Measurements from ENCODE around the gene ATXN7.

Gene ATXN7

DNA sequence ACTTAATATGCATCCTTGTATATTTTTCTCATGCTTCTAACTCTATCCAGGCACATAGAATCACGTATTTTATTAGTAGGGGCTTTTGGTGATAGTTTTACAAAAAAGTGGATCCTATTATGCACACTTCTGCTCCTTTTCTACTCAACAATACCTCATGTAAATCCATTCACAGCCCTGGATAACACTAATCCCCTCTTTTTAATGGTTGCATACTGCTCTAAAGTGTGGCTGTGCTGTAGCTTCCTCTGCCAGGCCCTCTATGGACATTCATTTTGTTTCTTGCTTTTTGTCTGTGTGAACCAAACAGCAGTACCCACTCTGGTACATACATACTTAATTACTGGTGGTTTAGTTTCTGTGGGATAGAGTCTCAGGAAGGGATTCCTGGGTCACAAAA lies 99.8 kb downstream of the ATXN7 start:
- no peak for DNase-seq (ENCODE audit: low read depth in 3 of 3, low spot score in 1 of 3)

DNA sequence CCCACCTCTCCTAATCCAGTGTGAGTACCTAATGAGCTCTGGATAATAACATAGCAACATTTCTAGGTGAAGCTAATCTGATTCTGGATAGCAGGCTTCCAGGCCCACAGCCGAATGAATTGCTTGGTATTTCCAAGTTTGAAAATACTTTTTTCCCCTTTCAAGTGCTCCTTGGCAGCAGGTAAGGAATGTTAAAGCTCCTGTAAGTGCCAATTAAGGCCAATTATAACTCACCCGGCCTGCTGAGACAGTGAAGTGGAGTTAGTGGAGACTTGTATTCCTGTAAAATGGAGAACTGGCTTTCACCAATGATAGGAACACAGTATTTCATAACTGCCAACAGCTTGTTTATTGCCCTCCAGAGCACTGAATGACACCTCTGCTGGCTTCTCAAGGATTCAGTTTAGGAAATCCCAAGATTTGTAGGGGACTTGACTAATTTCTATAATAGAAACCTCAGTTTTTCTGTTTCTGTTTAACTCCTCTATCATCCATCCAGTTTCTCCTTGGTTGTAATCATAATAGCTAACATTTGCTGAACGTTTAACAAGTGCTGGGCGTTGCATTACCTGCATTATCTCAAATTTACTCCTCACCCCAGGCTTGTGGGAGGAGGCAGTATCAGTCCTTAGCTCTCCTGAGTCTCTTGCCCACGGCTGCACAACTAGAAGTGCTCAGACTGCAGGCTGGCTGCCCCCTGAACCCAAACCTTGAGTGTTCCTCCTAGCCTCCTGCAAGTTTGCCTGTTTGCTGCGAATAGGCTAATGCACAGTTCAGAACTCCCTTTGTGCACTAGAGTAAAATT lies 101.2 kb downstream of the ATXN7 start:
- DNase-seq (ENCODE audit: low read depth in 3 of 3, low spot score in 1 of 3): no peak

DNA sequence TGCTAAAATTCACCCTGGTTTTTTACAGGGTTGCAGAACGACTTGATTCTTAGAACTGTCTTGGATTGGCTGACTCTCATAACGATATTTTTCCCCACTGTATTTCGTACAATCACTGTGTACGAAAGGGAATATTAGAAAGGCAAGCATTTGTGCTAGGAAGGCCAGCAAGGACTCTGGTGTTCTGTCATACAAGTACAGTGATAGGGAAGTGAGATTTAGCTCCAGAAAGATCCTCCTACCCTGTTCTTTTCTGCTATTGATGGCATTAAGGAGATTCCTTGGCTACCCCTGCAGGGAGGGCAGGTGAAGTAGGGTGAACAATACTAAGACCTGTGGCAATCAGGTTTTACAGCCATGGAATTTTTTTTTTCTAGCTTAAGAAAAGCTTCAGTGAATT lies 102.3 kb downstream of the ATXN7 start:
- no peak for DNase-seq (ENCODE audit: low read depth in 3 of 3, low spot score in 1 of 3)

DNA sequence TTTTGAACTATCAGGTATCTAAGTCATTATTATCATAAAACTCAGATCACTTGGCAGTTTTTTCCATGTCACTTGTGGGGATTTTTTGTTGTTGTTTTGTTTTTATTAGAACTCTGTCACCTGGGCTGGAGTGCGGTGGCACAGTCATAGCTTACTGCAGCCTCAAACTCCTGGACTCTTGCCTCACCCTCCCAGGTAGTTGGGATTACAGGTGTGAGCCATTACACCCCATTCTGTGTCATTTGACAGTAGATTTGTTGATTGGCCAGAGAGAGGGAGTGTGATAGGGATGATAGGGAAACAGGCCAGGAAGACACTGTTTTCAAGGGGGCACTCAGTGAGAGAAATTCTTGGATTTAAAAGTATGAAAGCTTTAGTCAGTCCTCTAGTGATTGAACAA lies 103.2 kb downstream of the ATXN7 start:
- DNase-seq (ENCODE audit: low read depth in 3 of 3, low spot score in 1 of 3): no peak

DNA sequence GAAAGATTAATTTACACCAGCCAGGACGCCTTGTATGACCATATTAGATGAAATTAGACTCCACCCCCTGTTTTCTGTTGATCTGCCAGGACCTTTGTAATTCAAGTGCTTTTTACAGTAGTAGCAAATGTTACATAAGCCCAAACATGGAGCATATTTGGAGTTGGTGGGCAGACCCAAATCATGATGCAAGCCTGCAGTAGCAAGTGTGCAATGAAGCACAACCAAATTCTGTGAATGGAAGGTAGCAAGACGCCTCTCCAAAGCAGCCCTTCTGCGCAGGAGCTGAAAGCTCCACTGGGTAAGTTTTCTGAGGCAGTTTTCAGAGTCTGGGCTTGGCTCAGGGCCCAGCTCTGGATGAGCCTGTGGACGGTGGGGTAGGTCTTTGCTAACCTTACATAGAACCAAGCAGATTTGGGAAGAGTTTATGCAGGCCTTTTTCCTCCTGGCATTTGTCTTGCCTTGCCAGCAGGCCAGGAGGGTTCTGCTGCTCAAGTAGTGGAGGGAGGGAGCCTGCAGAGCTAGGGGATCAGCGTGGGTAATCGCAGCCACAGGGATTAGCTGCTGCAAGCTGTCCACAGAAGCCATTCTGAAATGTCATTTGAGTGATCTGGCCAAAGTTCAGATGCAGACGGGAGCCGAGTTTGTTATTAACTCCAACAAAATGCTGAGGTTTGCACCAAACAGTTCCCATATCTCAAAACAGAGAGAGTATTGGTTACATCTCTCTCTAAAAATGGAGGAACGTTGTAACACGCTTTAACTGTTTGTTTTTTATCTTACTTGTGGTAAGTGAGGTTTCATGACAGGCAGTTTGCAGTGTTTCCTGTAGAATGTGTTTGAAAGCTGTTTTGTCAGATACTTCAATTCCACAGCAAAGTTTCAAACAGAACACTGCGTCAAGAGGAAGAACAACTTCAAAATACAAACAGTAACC lies 104.3 kb downstream of the ATXN7 start:
- DNase-seq (ENCODE audit: low read depth in 3 of 3, low spot score in 1 of 3): no peak

DNA sequence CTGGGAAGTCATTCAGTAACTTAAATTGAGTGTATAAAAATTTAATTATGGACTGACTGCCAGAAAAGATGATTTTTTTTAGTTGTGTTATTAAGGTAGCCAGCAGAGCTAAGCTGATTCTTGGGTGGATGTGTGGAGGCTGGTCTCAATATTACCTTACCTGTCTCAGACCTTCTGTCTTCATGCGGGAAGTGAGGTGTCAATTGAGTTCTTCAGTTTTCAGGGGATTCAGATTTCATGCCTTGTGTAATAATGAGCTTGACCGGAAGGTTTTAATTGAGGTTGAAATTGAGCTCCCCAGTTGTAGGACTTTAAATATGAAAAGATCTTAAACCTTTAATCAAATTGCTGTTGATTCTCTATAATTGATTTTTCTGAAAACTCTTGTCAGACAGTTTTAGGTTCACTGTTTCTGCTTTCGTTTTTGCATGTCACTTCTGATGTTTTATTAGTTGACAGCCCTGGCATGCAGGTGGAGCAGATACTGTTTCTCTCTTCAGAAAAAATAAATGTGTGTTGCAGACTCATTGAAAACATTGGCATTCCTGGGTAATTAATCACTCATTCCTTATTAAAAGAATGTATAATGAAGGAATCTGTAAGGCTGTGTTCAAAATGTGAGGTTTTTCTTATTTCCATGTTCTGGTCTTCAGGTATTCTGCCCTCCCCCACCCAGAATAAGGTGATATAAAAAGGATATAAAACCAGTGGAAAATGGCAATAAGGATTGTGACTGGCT lies 105.1 kb downstream of the ATXN7 start:
- DNase-seq (ENCODE audit: low read depth in 3 of 3, low spot score in 1 of 3): no peak

DNA sequence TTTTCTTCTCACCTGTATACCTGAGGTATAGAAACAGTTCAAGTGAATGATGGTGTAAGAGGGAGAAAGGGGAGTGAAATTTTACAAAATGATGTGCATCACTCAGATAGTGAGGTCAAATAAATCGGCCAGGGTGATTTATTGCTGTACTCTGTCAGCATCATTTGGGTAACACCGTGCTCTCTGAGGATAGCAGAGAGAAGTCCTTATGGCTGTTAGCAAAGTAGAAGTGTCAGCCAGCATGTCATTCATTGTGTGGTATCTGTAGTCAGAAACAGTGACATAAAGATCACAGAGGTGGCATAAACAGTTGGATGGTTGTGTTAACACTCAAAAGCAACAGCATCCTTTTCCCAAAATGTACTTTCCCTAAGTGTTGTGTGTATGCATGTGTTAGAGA lies 106.2 kb downstream of the ATXN7 start:
- DNase-seq (ENCODE audit: low read depth in 3 of 3, low spot score in 1 of 3): no peak

DNA sequence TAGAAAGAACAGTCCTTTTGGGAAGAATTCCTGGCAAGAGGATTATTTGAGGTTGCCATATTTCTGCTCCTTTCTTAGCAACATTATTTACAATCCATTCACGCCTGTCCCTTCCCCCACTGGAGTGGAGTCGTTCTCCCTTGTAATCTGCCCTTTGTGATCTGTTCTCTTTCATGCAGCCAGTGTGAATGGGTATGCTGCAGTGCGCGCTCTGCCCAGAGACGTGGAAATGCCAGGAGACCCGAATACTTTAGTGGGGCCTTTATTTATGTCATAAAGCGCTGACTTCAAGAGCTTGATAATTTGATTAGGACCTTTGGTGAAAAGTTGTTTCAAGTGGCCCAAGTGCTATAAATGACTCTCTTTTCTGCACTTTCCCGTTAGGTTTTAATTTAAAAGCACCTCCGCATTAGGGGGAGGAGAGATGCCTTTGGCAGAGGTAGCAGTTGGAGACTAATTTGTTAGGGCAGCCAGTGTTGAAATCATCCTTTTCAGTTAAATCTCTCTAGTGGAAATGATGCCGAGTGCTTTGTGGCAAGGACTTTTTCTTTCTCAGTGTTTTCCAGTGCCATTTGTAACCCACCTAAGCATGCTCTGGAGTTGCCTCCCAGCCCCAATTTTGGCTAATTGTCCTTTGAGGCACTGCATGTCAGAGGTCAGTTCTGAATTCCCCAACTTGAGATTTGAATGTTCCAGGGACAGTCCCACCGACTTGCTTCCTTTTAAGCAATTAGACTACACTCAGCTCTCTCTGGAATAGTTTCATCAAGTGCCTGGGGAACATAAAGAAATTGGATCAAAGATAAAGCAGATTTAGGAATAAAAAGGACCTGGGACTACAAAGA lies 107.2 kb downstream of the ATXN7 start:
- no peak for DNase-seq (ENCODE audit: low read depth in 3 of 3, low spot score in 1 of 3)

DNA sequence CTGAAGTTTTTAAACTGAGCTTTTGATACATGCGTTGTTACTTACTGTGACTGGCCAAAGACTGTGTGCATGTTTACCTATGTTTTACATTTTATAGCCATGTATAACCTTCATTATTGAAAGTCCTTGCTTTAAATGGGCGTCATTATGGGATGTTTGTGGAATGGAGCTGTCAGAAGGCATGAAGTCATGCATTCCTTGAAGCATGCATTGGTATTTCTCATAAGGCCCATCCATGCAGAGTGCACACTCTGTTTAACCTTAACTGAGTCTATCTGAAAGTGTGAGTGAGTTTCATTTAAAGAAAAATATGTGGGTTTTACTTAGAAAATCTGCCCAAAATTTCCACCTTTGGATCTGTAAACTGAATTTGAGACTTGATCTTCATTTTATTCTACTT lies 108.5 kb downstream of the ATXN7 start:
- no peak for DNase-seq (ENCODE audit: low read depth in 3 of 3, low spot score in 1 of 3)

DNA sequence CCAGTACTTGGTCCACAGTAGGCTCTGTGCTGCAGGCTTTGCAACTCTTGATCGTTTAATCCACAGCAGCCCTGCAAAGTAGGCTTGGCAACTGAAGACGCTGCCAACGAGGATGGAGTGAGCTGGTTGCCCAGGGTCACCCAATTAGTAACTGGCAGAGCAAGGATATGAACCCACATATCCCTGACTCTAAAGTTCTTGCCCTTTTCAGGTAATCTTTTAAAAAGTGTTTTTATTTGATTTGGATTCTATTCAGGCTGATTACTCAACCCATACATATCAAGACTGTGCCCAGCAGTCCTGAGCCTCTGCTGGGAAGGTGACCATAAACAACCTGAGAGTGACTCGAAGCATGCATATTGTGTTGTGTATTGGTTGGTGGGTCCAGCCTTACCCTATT lies 109.3 kb downstream of the ATXN7 start:
- no peak for DNase-seq (ENCODE audit: low read depth in 3 of 3, low spot score in 1 of 3)

DNA sequence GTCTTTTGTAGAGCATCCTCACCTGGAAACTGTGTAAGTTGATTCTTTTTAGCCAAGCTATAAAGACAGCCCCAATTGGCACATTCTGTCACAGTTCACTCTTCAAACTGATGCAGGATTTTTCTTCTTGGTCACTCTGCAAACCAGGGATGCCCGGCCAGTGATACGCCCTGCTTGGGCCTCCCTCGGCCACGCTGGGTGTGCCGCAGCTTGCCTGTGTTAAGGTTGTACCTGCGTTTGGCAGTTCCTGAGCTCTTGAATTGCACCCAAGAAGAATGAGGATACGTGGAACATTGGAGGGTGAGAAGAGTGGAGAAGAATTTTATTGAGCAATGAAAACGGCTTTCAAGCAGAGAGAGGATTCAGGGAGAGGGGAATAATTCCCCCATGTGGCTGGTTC lies 109.7 kb downstream of the ATXN7 start:
- no peak for DNase-seq (ENCODE audit: low read depth in 3 of 3, low spot score in 1 of 3)

DNA sequence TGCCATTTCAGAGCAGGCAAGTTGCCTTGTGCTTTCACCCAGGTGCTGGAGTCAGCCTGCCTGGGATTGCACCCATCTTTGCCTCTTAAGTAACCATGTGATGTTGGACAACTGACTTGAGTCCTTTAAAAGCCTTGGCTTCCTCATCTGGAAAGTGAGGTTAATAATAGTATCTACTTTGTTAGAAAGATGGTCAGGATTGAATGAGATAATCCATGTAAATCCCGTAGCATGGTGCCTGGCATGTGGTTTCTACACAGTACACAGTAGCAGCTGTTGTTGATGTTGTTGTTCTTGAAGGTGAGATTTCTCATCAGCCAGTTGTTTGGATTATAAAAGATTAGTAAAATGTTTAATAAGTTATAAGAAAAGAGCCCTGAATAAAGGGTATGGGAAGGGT lies 110.8 kb downstream of the ATXN7 start:
- DNase-seq (ENCODE audit: low read depth in 3 of 3, low spot score in 1 of 3): no peak

DNA sequence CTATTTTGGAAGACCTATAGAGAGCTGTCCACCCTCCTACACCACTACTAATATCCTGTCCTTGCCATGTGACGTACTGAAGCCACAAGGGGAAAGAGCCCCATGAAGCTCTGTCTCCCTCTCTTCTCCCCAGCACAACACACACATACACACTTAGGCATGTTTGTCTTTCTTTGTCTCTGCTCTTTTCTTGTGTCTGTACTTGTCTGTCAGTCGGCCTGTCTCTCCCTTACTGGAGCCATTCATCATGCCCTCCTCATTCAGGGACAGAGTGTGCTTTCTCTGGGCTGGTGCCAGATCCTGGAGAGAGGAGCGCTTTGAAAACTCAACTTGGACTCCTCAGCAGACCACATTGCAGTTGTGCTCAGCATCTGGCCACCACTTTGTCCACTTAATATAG lies 112.1 kb downstream of the ATXN7 start:
- no peak for DNase-seq (ENCODE audit: low read depth in 3 of 3, low spot score in 1 of 3)

DNA sequence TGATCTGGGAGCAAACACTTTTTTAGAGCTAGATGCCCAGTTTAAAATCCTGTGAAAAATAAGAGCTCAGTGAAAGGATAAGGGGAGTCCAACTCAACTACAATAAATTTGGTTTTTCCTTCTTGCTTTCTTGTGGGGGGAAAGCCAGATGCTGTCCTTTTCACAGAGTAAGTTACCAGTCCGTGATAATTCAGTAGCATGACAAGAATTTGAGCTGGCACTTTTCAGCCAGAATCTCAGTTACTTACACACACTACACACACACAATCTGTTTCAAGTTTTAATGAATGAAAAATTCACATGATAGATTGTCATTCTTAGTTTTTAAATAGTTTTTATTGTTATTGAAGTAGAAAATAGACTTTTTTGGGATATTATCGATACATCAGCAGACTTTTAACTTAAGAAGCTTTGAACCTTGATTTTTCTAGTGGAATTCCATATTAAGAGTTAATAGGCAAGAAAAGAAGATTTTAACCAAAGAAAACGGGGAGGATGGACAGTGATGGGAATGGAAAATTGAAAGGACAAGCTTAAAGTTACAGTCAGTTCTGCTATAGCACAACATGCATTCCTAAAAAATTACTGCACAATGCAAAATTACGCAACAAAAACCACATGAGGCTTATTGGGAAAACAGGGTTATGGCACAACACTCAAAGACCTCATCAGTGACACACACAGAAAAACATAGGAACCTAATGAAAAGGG lies 112.6 kb downstream of the ATXN7 start:
- DNase-seq (ENCODE audit: low read depth in 3 of 3, low spot score in 1 of 3): no peak

DNA sequence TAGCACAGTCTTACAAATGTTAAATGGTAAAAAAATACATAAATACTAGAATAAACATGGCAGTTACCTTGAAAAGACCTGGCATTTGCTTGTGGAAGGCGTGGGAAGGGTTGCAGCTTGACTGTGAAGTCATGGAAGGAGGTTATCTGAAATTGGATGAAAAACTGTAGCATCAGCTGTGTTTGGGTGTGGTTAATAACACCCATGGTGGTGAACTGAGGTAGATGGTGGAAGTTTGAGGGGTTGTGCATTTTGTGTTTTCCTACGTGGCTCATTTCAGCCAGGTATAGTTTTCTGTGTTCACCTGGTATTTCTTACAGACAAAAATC lies 113.2 kb downstream of the ATXN7 start:
- DNase-seq (ENCODE audit: low read depth in 3 of 3, low spot score in 1 of 3): no peak

DNA sequence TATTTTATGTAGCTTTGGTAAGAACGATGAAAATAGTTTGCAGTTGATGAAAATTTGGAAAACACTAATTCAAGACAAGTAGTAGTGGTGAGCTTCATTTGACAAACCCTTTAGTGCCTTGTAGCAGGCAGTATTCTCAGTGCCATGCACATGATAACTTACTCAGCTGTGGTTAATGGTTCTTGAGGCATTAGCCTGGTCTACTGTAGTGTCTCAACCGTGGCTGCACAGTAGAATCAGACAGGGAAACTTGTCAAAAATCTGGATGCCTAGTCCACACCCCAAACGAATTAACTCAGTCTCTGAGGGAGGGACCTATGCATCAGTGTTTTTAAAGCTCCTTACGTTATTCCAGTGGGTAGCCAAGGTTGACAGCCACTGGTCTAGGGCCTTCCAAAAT lies 114.2 kb downstream of the ATXN7 start:
- DNase-seq (ENCODE audit: low read depth in 3 of 3, low spot score in 1 of 3): no peak

DNA sequence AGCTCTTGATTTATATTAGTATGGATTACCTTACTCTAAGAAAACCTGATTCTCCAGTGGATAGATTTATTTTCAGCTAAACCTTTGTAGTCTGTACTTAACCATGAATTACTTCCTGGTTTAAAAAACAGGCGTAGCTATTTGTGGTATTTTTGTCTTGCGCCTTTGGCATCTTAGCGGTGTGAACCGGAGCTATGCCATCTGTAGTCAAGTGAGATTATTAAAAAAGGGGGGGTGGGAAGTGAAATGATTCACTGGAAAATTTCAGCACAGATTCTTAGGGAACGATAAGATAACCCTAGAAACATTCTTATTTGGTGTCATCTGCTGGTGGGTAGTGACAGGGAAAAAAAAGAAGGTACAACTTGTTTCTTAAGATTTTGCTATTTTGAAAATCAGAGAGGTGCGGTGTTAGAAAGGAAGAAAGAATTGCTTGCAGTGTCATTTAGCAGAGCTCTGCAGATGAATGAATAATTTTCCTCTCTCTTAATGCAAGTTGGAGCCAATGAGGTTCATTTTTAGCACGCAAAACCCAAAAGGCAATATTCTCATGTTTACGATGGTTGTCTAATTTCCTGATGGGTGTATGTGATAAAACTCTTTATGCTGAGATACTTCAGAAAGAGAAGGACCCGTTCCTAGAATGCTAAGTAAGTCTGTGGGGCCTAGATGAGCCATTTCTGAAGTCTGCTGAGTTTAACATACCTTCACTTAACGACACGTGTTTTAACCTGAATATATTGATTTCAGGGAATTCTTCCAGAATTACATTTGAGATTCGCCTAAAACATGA lies 115.6 kb downstream of the ATXN7 start:
- no peak for DNase-seq (ENCODE audit: low read depth in 3 of 3, low spot score in 1 of 3)

DNA sequence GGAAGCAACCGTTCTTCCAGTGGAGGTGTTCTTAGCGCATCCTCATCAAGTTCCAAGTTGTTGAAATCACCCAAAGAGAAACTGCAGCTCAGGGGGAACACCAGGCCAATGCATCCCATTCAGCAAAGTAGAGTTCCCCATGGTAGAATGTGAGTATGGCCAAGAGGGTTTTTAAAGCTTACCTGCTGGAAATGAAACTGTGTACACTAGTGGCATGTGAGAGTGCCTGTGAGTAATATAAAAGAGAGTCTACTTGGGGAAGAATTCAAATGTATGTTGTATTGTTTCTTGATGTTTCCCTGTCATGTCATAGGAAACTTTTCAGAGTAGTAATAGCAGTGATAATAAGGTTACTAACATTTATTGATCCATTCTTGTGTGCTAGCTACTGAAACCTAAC lies 116.4 kb downstream of the ATXN7 start:
- no peak for DNase-seq (ENCODE audit: low read depth in 3 of 3, low spot score in 1 of 3)

DNA sequence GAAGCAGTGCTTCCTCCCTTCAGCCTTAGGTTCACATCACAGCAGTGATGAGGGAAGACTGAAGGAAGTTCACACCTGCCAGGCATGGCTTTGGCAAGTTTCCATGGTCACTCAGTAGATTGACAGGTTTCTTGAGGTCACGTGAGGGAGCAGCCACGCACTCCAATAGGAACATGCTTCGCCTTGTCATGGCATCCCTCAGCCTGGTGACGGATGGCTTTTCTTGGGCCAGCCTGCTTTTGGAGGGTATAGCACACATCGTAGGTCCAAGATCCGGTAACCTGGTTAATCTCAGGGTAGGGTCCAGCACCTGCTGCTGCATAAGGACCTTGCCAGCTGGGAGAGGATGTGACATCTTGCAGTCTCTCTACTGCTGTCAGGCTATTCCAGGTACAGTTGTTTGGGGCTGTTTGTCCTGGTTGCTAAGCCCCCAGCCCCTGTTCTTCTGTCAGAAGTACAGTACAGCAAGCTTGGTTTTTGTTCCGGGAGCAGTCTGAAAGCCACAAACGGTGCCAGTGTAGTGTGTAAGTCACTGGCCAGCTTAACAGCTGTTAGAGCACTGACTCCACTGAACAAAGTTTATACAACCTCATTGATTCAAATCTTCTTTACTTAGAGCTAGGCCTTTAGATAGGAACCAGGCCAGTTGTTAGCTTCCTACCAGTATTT lies 117.3 kb downstream of the ATXN7 start:
- no peak for DNase-seq (ENCODE audit: low read depth in 3 of 3, low spot score in 1 of 3)

Data from stimulated activated CD4-positive, alpha-beta T cell treated with anti-CD3 and anti-CD28 coated beads, TNF-alpha, amount 100 ng/mL, for 1 hour (primary cell).